Panc1 (cell line): Measurements from ENCODE around the gene FGFBP1. TPM values are rescaled to one million over a fixed set of nuclear protein-coding genes. Genes with fewer than 3 reads are reported as not detected.

Experiments
- ATAC-seq: fragments of 200-7000 bp; cut with Tn5 transposase; 2 replicates; pipeline ENCODE4 v1.9.1; 2020; ENCODE audit warnings: mild to moderate bottlenecking, moderate library complexity
- BruUV-seq: library from RNA; stranded (reverse); fragments of 400-500 nt; replicated peaks from 2 replicates; lab custom pipeline; 2021; lab: Mats Ljungman, UMichigan
- CTCF ChIA-PET: fragments of 300-600 bp; sonication (Branson Sonifier 250); formaldehyde crosslinking; loops from one replicate; lab custom pipeline; 2022; ENCODE audit warnings: antibody characterized with exemption; lab: Charles Lee
- POLR2A ChIA-PET: fragments of 300-600 bp; sonication (Branson Sonifier 250); formaldehyde crosslinking; loops from one replicate; lab custom pipeline; 2022; ENCODE audit warnings: antibody characterized with exemption; lab: Charles Lee
- DNase-seq: peaks from one replicate; pipeline ENCODE4 v3.0.0-alpha.2; 2010; ENCODE audit warnings: low read depth, low spot score
- H3K27ac ChIP-seq: 2 replicates; pipeline ENCODE4 v1.5.1; 2011; ENCODE audit warnings: mild to moderate bottlenecking, low read length, inconsistent platforms
- H3K27me3 ChIP-seq: fragments of 200-500 bp; sonication (Bioruptor generic); 2 replicates; pipeline ENCODE4 v1.6.0; 2014; ENCODE audit warnings: low read length, inconsistent platforms; ENCODE audit not compliant: control insufficient read depth, insufficient read depth
- H3K36me3 ChIP-seq: fragments of 200-500 bp; sonication (Bioruptor generic); 2 replicates; pipeline ENCODE4 v1.5.1; 2014; ENCODE audit warnings: inconsistent platforms, mild to moderate bottlenecking, low read length, moderate library complexity; ENCODE audit not compliant: control insufficient read depth, insufficient read depth
- H3K4me1 ChIP-seq: 2 replicates; pipeline ENCODE4 v1.5.1; 2011; ENCODE audit warnings: inconsistent platforms, mild to moderate bottlenecking, low read length, moderate library complexity; ENCODE audit not compliant: control insufficient read depth, insufficient read depth
- H3K4me3 ChIP-seq, 2 experiments: 2 replicates each; pipeline ENCODE4 v1.5.1; 2011 to 2012; ENCODE audit warnings: low read depth in 2 of 2, low read length in 2 of 2, mild to moderate bottlenecking in 2 of 2, inconsistent platforms in 1 of 2, moderate library complexity in 1 of 2
- H3K9me3 ChIP-seq: fragments of 200-500 bp; sonication (Bioruptor generic); 2 replicates; pipeline ENCODE4 v1.5.1; 2014; ENCODE audit warnings: low read depth, mild to moderate bottlenecking, inconsistent platforms, low read length, moderate library complexity; ENCODE audit not compliant: control insufficient read depth, insufficient read depth
- POLR2AphosphoS5 ChIP-seq: IDR thresholded peaks from 2 replicates; pipeline ENCODE4 v1.6.1; 2012; ENCODE audit warnings: mild to moderate bottlenecking, low read depth, low read length, moderate library complexity
- SIN3A ChIP-seq: IDR thresholded peaks from 2 replicates; pipeline ENCODE4 v1.6.1; 2012; ENCODE audit warnings: low read depth, mild to moderate bottlenecking, low read length, moderate library complexity, borderline replicate concordance; ENCODE audit not compliant: insufficient read depth
- TCF7L2 ChIP-seq: IDR thresholded peaks from 2 replicates; pipeline ENCODE4 v1.6.1; 2011; ENCODE audit warnings: mild to moderate bottlenecking, low read depth, low read length, inconsistent platforms
- in situ Hi-C: cut with HindIII; loops from 2 replicates; pipeline ENCODE4 v1.10.0; 2016; ENCODE audit warnings: low sequenced_read_pairs, low pct_unique_long_range_greater_than_20kb
- intact Hi-C: fragments of 100-400 bp; cut with micrococcal nuclease; formaldehyde crosslinking; loops from one replicate; pipeline ENCODE4 v1.10.0; 2022; ENCODE audit not compliant: unreplicated experiment
- total RNA-seq: library from RNA; stranded (reverse); gene quantifications from one replicate; pipeline ENCODE4 v1.2.1, GENCODE V29; 2021; ENCODE audit not compliant: unreplicated experiment
- TF ChIP-seq, protein P1 (sequence below): fragments of 450-650 bp; IDR thresholded peaks from 2 replicates; pipeline ENCODE4 v1.5.1; 2017; ENCODE audit warnings: mild to moderate bottlenecking
- TF ChIP-seq, protein P2 (sequence below), 2 experiments: IDR thresholded peaks; 2 replicates each; pipeline ENCODE4 v1.6.1; 2011 to 2012; ENCODE audit warnings: low read depth in 2 of 2, control low read depth in 1 of 2, low read length in 1 of 2, mild to moderate bottlenecking in 1 of 2, moderate library complexity in 1 of 2; ENCODE audit not compliant: insufficient read depth in 1 of 2

The FGFBP1 gene
- total RNA-seq, 1 experiment from 2014 or later = 0.39 TPM

GRCh38 chr4:15914736-15915135 is 23.8 kb downstream of the FGFBP1 start:
- no peak for ATAC-seq
- Histone ChIP-seq H3K9me3 (no peaks in the 10 kb centered on the region), H3K36me3 (no peaks in the 10 kb centered on the region), H3K4me3 (no peak overlapping the region), H3K27ac (no peak overlapping the region), H3K27me3 (no peaks in the 10 kb centered on the region), H3K4me1 (no peaks in the 10 kb centered on the region; the same call in 1 of the 2 replicates)
- in situ Hi-C loops (no loop called here), intact Hi-C loops (no loop called here)
- ChIA-PET CTCF (no interaction called here), POLR2A (no interaction called here)
- TF ChIP-seq POLR2AphosphoS5 (no peak), TCF7L2 (no peak), SIN3A (no peak)
- TF ChIP-seq, protein P1, sequence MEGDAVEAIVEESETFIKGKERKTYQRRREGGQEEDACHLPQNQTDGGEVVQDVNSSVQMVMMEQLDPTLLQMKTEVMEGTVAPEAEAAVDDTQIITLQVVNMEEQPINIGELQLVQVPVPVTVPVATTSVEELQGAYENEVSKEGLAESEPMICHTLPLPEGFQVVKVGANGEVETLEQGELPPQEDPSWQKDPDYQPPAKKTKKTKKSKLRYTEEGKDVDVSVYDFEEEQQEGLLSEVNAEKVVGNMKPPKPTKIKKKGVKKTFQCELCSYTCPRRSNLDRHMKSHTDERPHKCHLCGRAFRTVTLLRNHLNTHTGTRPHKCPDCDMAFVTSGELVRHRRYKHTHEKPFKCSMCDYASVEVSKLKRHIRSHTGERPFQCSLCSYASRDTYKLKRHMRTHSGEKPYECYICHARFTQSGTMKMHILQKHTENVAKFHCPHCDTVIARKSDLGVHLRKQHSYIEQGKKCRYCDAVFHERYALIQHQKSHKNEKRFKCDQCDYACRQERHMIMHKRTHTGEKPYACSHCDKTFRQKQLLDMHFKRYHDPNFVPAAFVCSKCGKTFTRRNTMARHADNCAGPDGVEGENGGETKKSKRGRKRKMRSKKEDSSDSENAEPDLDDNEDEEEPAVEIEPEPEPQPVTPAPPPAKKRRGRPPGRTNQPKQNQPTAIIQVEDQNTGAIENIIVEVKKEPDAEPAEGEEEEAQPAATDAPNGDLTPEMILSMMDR = no peak
- TF ChIP-seq, protein P2, sequence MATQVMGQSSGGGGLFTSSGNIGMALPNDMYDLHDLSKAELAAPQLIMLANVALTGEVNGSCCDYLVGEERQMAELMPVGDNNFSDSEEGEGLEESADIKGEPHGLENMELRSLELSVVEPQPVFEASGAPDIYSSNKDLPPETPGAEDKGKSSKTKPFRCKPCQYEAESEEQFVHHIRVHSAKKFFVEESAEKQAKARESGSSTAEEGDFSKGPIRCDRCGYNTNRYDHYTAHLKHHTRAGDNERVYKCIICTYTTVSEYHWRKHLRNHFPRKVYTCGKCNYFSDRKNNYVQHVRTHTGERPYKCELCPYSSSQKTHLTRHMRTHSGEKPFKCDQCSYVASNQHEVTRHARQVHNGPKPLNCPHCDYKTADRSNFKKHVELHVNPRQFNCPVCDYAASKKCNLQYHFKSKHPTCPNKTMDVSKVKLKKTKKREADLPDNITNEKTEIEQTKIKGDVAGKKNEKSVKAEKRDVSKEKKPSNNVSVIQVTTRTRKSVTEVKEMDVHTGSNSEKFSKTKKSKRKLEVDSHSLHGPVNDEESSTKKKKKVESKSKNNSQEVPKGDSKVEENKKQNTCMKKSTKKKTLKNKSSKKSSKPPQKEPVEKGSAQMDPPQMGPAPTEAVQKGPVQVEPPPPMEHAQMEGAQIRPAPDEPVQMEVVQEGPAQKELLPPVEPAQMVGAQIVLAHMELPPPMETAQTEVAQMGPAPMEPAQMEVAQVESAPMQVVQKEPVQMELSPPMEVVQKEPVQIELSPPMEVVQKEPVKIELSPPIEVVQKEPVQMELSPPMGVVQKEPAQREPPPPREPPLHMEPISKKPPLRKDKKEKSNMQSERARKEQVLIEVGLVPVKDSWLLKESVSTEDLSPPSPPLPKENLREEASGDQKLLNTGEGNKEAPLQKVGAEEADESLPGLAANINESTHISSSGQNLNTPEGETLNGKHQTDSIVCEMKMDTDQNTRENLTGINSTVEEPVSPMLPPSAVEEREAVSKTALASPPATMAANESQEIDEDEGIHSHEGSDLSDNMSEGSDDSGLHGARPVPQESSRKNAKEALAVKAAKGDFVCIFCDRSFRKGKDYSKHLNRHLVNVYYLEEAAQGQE (IDR thresholded peaks at IDR 0.05; ENCODE audit: insufficient read depth in 1 of 2, low read depth in 2 of 2, low read length in 1 of 2) = no peak
- BruUV-seq = no TSS peak
- DNase-seq = no peak

DNA sequence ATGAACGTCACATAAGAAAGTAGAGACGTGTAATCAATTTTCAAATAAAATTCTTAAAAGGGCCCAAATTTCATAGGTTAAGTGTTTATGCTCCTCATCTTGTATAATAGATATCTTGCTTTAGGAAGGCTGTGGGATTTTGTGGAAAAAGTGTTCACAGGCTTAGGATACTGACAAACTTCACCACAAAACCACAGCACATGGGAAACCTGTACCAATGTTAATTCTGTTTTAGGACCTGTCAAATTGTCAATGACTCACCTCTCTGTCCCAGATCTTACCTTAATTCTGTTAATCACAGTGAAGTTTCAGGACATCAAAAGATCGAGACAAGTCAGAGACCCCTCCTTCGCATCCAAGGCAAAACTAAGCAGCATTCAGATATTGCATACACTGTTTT is 24.2 kb downstream of the FGFBP1 start:
- no peak for ATAC-seq
- no peaks in the 10 kb centered on the region for H3K27me3 ChIP-seq
- in situ Hi-C loops = no loop called here

More for the DNA sequence above, 24.2 kb downstream of the FGFBP1 start:
- no peak overlapping the region; the same call in 1 of the 2 replicates for H3K27ac ChIP-seq
- TF ChIP-seq, protein P2 (IDR thresholded peaks at IDR 0.05; ENCODE audit: insufficient read depth in 1 of 2, low read depth in 2 of 2, low read length in 1 of 2) = no peak
- no peak for TF ChIP-seq POLR2AphosphoS5
- no peak for TF ChIP-seq TCF7L2
- TF ChIP-seq SIN3A = no peak
- TF ChIP-seq, protein P1 = no peak
- H3K4me1 ChIP-seq = no peaks in the 10 kb centered on the region; the same call in 1 of the 2 replicates
- H3K9me3 ChIP-seq = no peaks in the 10 kb centered on the region
- H3K36me3 ChIP-seq = no peaks in the 10 kb centered on the region
- intact Hi-C loops = no loop called here
- ChIA-PET CTCF (no interaction called here), POLR2A (no interaction called here)
- H3K4me3 ChIP-seq = no peak overlapping the region
- BruUV-seq = no TSS peak
- DNase-seq = no peak
